Midbrain (tissue), 1 donor: ENCODE data around the gene DOCK10.

Experiments used
- DNase-seq: peaks from one replicate; lab custom pipeline; 2025; lab: John Stamatoyannopoulos, UW

DOCK10 gene

GRCh38 chr2:224833986-224834385, 208.3 kb downstream of the DOCK10 start:
- no peak for DNase-seq

DNA sequence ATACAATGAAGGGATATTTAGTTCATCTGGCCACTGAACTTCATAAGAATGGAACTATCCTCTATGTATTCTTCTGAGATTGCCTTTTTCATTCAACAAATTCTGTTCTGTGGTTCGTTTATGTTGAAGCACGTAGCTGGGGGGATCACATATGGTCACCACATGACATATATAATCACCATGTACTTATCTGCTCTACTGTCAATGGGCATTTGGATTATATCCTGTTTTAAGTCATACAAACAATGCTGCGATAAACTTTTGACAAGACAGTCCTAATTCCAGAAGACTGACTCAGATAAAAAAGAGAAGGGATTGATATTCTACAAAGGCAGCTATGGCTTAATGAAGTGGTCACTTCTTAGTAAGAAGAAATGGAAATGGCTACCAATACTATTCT, 210.1 kb downstream of the DOCK10 start:
- no peak for DNase-seq

GRCh38 chr2:224831530-224831929, 210.7 kb downstream of the DOCK10 start:
- DNase-seq = no peak

DNA sequence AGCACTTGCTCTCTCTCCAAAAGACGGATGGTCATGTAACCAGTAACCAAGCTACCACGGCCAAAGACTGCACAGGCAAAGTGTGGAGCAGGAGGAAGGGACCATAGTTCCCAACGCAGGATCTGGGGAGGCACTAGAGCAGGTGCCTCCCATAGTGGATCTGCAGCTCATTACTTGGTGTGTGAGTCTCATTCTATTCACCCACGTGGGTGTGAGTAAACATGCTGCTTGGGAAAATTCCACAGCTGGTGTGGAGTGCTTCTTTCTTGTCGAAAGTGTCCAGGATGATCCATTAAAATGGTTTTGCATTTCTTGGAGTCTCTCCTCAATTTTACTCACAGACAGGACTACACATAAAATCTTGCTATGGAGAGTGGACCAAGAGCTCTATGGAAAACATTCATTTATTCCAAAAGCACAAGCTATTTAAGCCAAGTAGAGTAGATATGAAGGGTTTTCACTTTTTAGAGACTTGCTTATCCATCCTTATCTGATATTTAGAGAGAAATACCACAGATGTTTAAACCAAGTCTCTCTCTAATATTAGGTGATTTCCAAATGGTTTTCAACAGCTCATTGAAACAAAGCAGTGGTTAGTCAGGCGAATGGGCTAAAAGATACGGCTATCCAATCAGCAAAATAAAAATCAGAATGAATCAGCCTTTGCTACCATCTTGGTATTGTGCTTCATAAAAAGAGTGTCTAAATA, 221.8 kb downstream of the DOCK10 start:
- DNase-seq = no peak

GRCh38 chr2:224819075-224819474, 223.2 kb downstream of the DOCK10 start:
- DNase-seq = no peak

- no peak for DNase-seq
These were observed 224.6 kb downstream of the DOCK10 start for GRCh38 chr2:224817676-224818075.

DNA sequence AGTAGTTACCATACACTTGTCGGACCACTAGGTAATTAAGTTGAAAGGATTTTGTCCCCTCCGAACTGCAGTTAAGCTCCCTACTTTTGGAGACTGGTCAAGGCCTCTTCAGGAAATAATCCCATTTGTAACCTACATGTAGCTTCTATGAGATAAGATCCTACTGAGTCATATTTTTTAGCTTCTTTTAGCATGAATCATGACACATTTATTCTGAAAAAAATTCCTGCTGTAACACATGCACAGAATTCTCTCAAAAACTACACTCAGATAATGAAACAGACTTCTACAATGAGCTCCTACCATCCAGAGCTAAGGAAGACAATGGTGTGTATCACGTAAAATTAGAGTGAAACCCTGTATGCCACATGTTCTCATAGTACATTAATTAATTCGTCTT, 225.5 kb downstream of the DOCK10 start:
- DNase-seq = no peak

GRCh38 chr2:224813578-224813977, 228.7 kb downstream of the DOCK10 start:
- no peak for DNase-seq

GRCh38 chr2:224807153-224807964, 234.9 kb downstream of the DOCK10 start:
- no peak for DNase-seq

DNA sequence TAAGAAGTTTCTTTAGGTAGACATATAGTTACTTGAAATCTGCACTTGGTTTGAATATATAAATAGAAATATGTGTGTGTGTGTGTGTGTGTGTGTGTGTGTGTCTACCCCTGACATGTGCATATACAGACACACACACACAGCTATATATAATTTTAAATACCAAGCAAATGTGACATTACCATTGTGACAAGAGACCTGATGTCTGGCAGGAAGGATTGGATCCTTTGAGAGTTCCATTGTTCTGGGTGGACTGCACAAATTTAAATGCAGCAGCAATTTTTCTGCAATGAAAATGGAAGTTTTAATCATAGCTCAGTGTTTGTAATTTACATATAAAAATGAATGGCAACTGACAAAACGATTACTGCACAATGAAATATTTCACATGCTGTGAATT, 238.3 kb downstream of the DOCK10 start:
- no peak for DNase-seq

GRCh38 chr2:224802407-224802806, 239.9 kb downstream of the DOCK10 start:
- no peak for DNase-seq

DNA sequence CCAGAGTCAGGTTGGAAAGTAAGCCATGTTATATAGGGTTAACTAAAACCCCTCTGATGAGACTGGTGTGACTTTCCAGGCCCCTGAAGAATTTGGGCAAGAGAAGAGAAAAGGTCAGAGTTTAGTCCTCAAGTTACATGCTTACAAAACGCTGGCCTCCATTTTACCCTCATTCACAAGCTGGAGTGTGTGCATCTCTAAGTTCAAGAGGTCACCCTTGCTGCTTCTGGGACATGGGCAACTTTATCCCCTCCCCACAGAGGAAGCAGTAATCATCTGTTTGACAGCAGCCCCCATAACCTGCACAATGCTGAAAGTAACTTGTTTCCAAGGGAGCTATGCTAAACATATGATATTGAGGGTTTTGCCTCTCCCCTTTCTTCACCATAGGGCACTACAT, 240.9 kb downstream of the DOCK10 start:
- no peak for DNase-seq

- no peak for DNase-seq
These were observed 242.6 kb downstream of the DOCK10 start for GRCh38 chr2:224799691-224800090.

- DNase-seq = no peak
These were observed 244.1 kb downstream of the DOCK10 start for GRCh38 chr2:224798180-224798579.

GRCh38 chr2:224796695-224797305, 245.5 kb downstream of the DOCK10 start:
- DNase-seq = no peak

GRCh38 chr2:224793946-224794345, 248.3 kb downstream of the DOCK10 start:
- DNase-seq = no peak

DNA sequence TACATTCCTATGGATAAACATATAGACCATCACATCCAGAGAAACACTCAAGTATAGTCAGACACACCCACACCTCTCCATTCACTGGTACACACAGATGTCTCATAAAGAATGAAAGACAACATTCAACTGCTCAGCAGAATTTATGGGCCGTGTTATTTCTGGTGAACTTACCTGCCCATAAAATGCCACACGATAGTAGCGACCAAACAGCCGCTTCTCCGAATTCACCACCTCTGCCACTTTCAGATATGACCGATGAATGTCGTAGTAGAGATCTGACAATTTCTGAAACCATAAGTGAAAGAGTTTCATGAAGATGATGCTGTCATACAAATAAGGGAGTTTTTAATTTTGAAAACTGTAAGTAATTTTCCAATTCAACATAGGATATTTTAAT, 255.4 kb downstream of the DOCK10 start:
- DNase-seq = no peak

- DNase-seq = no peak
These were observed 260.9 kb downstream of the DOCK10 start for GRCh38 chr2:224781400-224781799.

GRCh38 chr2:224780823-224781222, 261.4 kb downstream of the DOCK10 start:
- DNase-seq = no peak

GRCh38 chr2:224780106-224780505, 262.2 kb downstream of the DOCK10 start:
- no peak for DNase-seq

DNA sequence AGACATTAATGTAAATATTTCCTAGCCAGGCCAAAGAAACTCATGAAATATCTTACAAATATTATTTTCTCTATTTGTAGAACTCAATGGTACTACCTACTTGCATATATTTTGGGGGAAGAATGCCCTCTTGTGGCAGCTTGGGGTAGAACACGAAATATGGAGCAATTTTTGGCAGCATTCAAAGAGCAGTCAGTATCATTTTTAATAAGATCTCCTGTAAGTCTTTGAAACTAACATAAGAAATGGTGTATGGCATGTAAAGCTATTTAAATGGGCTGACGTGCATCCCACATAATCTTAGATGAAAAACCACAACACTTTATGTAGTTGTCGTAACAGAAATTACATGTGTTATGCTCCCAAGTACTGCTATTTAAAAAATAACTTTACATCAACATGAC, 263.8 kb downstream of the DOCK10 start:
- DNase-seq = peak; percentile 58

DNA sequence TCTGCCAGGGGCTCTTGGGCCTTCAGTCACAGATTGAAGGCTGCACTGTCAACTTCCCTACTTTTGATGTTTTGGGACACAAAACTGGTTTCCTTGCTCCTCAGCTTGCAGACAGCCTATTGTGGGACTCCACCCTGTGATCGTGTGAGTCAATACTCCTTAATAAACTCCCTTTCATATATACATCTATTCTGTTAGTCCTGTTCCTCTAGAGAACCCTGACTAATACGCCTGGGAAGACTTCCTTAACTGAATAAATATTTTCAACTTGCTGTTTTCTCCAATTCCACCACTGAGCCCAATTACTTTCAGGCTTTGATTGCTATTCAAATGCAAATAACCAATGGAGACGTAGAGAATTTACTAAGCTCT, 264.7 kb downstream of the DOCK10 start:
- no peak for DNase-seq
